M059J (cell line): Measurements from ENCODE around the gene PRDX6. TPM values are rescaled to one million over a fixed set of nuclear protein-coding genes. Genes with fewer than 3 reads are reported as not detected.
"Not testable (repeated sequence)": the region's sequence is repeated elsewhere in the genome, so short reads cannot be mapped to it uniquely, and the experiment has no call there.

Experiments used
- DNase-seq: peaks from one replicate; pipeline ENCODE4 v3.0.0-alpha.2; 2012; ENCODE audit warnings: low read depth
- total RNA-seq: library from RNA; depleted of rRNA; stranded (reverse); fragments of >200 nt; shearing (Covaris generic); gene quantifications from 2 replicates; pipeline ENCODE4 v1.2.3, GENCODE V29; 2014

Gene PRDX6
- total RNA-seq, 1 experiment from 2014 or later, result 661 TPM

DNA sequence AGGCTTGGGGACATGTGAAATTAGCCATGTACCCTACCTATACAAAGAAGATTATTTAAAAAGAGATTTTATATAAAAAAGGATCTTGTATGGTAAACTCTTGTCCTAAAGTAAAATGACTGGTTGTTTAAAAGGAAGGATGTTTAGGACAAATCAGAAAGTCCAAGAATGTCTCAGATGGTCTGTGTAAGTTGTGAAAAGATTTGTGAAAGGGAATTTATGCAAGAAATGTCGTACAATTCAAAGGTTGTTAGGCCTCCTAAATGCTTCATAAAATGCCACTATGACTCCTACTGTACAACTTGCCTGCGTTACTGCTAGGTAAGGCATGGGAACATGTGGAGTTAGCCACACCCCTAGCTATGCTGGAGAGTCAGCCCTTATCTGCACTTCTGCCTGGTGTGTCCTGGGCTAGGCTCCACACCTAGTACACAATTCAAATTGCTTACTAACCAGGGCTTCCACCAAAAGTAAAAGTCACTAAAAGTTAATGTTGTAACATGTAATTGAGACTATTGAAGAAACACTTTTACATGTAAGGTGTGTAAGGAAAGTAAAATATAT, 19.7 kb downstream of the PRDX6 start:
- DNase-seq, result no peak

- DNase-seq, result no peak
Observed at GRCh38 chr1:173499729-173500128, 22.6 kb downstream of the PRDX6 start.

DNA sequence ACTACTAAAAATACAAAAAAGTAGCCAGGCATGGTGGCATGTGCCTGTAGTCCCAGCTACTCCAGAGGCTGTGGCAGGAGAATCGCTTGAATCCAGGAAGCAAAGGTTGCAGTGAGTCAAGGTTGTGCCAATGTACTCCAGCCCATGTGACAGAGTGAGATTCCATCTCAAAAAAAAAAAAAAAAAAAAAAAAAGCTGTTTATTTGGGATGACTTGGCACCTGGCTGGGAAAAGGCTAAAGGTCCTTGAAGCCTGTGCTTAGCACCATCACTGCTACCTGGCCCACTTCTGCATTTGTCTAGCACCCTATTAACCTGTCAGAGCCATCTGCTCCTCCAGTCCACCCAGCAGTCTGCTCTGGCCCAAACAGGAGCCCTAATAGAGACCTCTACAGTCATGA, 25.0 kb downstream of the PRDX6 start:
- DNase-seq, result no peak

GRCh38 chr1:173503391-173503790, 26.3 kb downstream of the PRDX6 start:
- DNase-seq, result no peak

DNA sequence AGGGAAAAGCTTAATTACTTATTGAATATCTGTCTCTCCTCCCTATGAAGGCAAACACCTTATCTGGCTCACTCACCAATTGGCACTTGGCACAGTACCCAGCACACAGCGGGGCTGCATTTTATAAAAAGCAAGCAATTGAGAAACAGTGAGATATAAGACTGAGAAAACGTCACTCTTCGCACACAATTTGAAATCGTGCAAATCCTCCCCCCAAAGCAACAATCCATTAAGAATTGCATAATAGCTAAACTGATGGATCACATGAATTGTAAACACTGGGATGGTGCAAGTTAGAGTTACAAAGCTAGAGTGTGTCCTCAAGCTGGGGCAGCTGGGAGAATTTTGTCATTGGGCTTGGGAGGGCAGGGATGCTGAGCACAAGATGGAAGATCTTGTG, 27.1 kb downstream of the PRDX6 start:
- DNase-seq, result no peak

DNA sequence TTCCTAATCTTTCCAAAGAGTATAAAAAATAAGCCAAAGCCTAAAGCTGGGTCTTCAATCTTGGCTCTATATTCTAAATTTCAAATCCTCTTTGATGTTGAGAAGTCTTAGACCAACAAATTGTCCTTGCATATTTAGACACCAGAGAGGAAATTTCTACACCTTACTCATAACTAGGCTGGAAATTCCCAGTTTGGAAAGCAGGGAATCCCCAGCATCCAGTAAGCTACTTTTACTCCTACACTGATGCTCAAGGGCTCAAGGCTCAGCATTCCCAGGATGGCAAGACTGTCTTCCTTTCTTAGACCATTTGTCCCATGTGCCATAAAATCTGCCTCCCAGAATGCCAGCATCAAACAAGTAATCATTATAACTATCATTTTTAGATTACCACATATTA, 28.3 kb downstream of the PRDX6 start:
- DNase-seq, result no peak

- DNase-seq, result peak; percentile 39
Observed at GRCh38 chr1:173506437-173506836, 29.3 kb downstream of the PRDX6 start.

GRCh38 chr1:173507205-173507846, 30.2 kb downstream of the PRDX6 start:
- peak; percentile 94 for DNase-seq

- DNase-seq, result peak; percentile 83
Observed at GRCh38 chr1:173507847-173508209, 30.7 kb downstream of the PRDX6 start.

DNA sequence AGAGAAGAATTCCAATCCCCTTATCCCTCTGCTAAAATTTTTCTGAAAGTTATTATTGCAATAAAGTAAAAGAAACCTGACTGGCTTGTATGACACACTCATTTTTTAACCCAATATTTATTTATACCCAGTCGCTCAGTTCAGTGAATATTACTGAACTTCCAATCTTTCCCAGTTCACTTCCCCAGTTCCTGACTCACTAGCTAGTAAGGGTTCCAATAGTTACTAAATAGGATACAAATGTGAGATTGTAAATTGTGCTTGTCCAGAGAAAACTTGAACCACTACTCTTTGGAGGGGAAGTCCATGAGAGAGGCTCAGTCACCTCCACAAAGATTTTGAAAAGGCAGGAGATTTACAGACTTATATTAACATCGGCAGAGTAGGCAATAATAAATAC, 31.4 kb downstream of the PRDX6 start:
- peak; percentile 39 for DNase-seq

DNA sequence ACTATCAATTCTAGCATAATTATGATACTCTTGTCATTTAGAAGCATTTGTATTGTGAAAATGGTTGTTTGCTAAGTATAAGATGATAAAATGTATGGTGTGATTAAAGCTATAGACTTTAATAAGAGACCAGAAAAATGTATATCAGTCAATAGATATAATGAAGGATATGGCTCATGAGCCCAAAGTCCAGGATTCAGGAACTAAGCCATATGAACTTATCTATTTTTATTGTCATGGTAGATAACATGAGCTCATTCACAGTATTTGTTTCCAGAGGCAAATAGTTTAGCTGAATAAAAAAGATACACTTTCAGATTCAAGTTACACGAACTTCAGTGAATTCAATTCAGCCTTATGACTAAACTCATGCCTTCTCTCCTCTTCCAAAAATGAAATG, 32.7 kb downstream of the PRDX6 start:
- DNase-seq, result no peak

GRCh38 chr1:173514503-173514902, 37.4 kb downstream of the PRDX6 start:
- not testable (repeated sequence) for DNase-seq

DNA sequence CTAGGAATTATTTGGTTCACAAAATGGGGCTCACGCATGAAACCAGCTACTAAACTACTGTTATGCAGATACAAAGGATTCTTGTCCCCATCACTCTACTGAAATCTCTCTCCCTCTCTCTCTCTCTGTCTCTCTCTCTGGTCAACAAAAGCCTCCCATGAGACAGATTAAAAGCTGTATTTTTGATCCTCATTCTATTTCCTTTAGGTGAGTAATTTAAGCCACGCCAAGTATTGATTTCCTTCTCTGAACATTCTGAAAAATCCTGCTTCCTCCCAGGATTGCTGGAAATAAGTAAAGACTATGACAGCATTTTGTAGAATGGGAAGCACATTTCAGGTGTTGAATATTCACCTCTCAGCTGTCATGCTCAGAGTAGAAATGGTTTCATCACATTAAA, 43.7 kb downstream of the PRDX6 start:
- DNase-seq, result no peak

GRCh38 chr1:173523329-173523728, 46.2 kb downstream of the PRDX6 start:
- no peak for DNase-seq

GRCh38 chr1:173525926-173526325, 48.8 kb downstream of the PRDX6 start:
- DNase-seq, result no peak

DNA sequence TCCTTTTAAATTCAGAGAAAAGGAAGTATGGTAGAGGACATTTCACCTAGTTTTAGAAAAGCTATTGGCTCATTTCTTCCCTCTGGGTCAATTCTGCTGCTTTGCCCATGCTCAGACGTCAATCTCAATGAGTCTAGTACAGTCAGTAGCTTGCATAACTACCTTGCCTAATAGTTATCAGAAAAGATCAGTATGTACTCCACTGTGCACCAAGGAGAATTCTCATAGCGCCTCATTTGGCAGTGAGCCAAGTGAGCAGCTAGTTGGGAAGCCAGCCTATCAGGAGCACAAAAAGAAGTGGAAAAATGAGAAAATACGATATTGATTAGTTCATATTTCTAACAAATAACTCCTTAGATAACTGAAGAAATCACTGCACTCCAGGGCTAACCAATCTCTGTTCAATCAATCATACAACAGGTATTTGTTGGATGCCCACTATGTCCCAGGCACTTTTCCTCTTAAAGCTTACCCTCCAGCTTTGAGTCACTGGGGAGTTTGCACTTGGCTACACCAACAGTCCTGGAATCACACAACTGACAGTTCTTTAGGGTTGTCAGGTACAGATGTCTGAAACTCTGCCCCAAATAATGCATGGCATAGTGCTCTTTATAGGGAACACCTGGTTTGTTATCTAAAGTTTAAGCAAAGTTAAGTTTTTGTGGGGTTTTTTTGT, 50.2 kb downstream of the PRDX6 start:
- DNase-seq, result peak; percentile 36

- no peak for DNase-seq
Observed at GRCh38 chr1:173529106-173529505, 52.0 kb downstream of the PRDX6 start.

- peak; percentile 18 for DNase-seq
Observed at GRCh38 chr1:173530795-173531693, 53.9 kb downstream of the PRDX6 start.

DNA sequence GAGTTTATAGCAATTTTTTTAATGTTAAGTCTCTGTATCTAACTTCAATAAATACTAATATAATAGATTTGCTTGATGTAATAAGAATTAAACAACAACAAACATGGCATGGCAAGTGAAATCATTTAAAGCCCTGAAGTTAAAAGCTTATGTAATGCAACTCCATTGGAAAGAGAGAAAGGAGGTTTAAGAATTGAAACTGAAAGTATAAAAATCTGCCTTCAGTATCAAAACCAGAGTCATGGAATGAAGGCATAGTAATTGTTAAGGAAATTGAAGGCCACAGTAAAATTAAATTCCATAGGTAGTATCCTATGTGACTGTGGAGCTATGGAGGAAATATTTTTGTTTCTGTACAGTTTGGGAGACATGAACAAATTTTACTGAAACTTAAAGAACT, 55.1 kb downstream of the PRDX6 start:
- DNase-seq, result peak; percentile 44

DNA sequence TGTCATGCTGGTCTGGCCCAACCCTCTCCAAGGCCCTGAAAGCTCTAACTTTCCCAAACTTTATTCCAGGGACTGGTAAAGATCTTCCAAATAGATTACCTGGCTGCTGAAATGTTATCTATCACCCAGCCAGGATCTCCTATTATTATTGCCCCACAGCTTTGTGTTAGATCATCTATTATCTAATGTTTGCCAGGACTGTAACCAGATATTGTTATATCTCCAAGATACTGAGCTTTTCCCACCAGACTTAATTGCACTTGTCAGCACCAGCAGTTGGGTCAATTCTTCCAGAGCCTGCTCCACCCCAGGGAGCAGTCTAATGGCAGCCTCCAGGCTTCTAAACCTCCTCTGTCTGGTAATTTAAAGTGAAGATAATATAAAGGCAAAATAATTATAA, 59.1 kb downstream of the PRDX6 start:
- no peak for DNase-seq
